Gastrocnemius medialis (tissue), 4 donors: ENCODE results near the gene C11orf52. TPM values are rescaled to one million over a fixed set of nuclear protein-coding genes. Genes with fewer than 3 reads are reported as not detected.

Source experiments
- ATAC-seq, 2 donors: fragments of 150-250 bp; one replicate each; pipeline ENCODE4 v1.9.1; 2016
- DNase-seq, 2 donors: peaks; one replicate each; pipeline ENCODE4 v3.0.0-alpha.2; 2019
- H3K27ac ChIP-seq, 4 donors: fragments of 200-600 bp; sonication (generic); 1 replicate in 1 of 4; 2 replicates in 3 of 4; pipeline ENCODE4 v1.5.1; 2016 to 2018; ENCODE audit warnings: mild to moderate bottlenecking in 2 of 4, moderate library complexity in 1 of 4
- H3K27me3 ChIP-seq, 3 donors: fragments of 200-600 bp; sonication (generic) in 2 of 3; 1 replicate in 1 of 3; 2 replicates in 2 of 3; pipeline versions ENCODE4 v1.5.1 to v1.6.0; 2016 to 2019; ENCODE audit warnings: mild to moderate bottlenecking in 1 of 3, moderate library complexity in 1 of 3
- H3K36me3 ChIP-seq, 2 donors: fragments of 200-600 bp; sonication (generic) in 1 of 2; one replicate each; pipeline ENCODE4 v1.5.1; 2017 to 2018
- H3K4me1 ChIP-seq, 2 donors: fragments of 200-600 bp; sonication (generic) in 1 of 2; one replicate each; pipeline ENCODE4 v1.5.1; 2016 to 2017; ENCODE audit warnings: mild to moderate bottlenecking in 2 of 2
- H3K4me3 ChIP-seq, 4 donors: fragments of 200-600 bp; sonication (generic) in 3 of 4; 1 replicate in 1 of 4; 2 replicates in 3 of 4; pipeline ENCODE4 v1.5.1; 2016 to 2019; ENCODE audit warnings: mild to moderate bottlenecking in 2 of 4
- H3K9me3 ChIP-seq, 3 donors: fragments of 200-600 bp; sonication (generic) in 2 of 3; 1 replicate in 1 of 3; 2 replicates in 2 of 3; pipeline ENCODE4 v1.5.1; 2016 to 2019
- POLR2A ChIP-seq, 2 donors: fragments of 450-650 bp; IDR thresholded peaks; one replicate each; pipeline ENCODE4 v1.6.1; 2017; ENCODE audit warnings: antibody characterized with exemption in 2 of 2, mild to moderate bottlenecking in 2 of 2, moderate library complexity in 2 of 2
- in situ Hi-C, 4 donors: fragments of 200-750 bp; cut with MboI; loops; one replicate each; pipeline versions ENCODE4 v1.15.0 to v1.8.0; 2017; ENCODE audit warnings: low sequenced_read_pairs in 4 of 4
- intact Hi-C: fragments of 100-400 bp; cut with DNase I; formaldehyde crosslinking; loops from one replicate; pipeline ENCODE4 v1.15.1; 2023; ENCODE audit warnings: low total_unique reads
- total RNA-seq, 4 donors: library from RNA; depleted of rRNA; stranded (reverse); fragments of >200 nt; gene quantifications; one replicate each; pipeline versions ENCODE4 v1.1.0 to v1.2.3, GENCODE V29; 2016
- TF ChIP-seq, protein P1 (sequence below), 5 experiments: fragments of 450-650 bp in 3 of 5; fragments of 200-600 bp in 2 of 5; sonication (generic) in 2 of 5; IDR thresholded peaks in 4 of 5; conservative IDR thresholded peaks in 1 of 5; 1 replicate in 4 of 5; 2 replicates in 1 of 5; pipeline ENCODE4 v1.5.1; 2016 to 2019; ENCODE audit warnings: antibody characterized with exemption in 5 of 5, mild to moderate bottlenecking in 3 of 5, moderate library complexity in 3 of 5

Gene C11orf52
- total RNA-seq = 10 to 100 TPM in 2 of 4 donors, 1 to 10 TPM in 2; 6.3 to 23.8 (median 11.9) TPM

GRCh38 chr11:111918390-111919256 is at the start of gene C11orf52:
C11orf52 (plus strand) TSS chr11:111918913; CDS start chr11:111918973, 60 bp downstream.
- ATAC-seq = peak; percentile 77 to 89
- peaks cover 53 to 68% of the 10 kb centered on the region in 2 donors for H3K4me1 ChIP-seq

GRCh38 chr11:111870113-111870512 is 48.6 kb upstream of the C11orf52 start:
- ATAC-seq = no peak
- intact Hi-C loops (loop anchor here (10.0 kb wide), 1 partner anchor 1445 kb away; the partner anchor contains the start of gene TTC12), in situ Hi-C loops (loop anchor here (10.0 kb wide), 5 partner anchors 65 to 215 kb away; partner anchors contain the start of genes DIXDC1 (in 1 of the 4), NKAPD1 (in 1 of the 4), PIH1D2 (in 1 of the 4) and SDHD (in 1 of the 4))
- no peak for DNase-seq
- Histone ChIP-seq H3K36me3 (peaks cover 0 to 35% of the 10 kb centered on the region in 2 donors), H3K9me3 (no peaks in the 10 kb centered on the region), H3K27ac (peak overlapping the region in 2 of 4 donors; percentile 90 to 95), H3K27me3 (no peaks in the 10 kb centered on the region), H3K4me3 (peak overlapping the region in 2 of 4 donors; percentile 78 to 86), H3K4me1 (peaks cover 17 to 18% of the 10 kb centered on the region in 2 donors)
- TF ChIP-seq, protein P1, sequence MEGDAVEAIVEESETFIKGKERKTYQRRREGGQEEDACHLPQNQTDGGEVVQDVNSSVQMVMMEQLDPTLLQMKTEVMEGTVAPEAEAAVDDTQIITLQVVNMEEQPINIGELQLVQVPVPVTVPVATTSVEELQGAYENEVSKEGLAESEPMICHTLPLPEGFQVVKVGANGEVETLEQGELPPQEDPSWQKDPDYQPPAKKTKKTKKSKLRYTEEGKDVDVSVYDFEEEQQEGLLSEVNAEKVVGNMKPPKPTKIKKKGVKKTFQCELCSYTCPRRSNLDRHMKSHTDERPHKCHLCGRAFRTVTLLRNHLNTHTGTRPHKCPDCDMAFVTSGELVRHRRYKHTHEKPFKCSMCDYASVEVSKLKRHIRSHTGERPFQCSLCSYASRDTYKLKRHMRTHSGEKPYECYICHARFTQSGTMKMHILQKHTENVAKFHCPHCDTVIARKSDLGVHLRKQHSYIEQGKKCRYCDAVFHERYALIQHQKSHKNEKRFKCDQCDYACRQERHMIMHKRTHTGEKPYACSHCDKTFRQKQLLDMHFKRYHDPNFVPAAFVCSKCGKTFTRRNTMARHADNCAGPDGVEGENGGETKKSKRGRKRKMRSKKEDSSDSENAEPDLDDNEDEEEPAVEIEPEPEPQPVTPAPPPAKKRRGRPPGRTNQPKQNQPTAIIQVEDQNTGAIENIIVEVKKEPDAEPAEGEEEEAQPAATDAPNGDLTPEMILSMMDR (IDR thresholded peaks at IDR 0.05 in 4 of 5, conservative IDR thresholded peaks at IDR 0.05 in 1 of 5) = no peak
- no peak for TF ChIP-seq POLR2A (IDR thresholded peaks at IDR 0.05)

More at GRCh38 chr11:111918390-111919256, at the start of gene C11orf52:
- H3K27me3 ChIP-seq = no peaks in the 10 kb centered on the region
- H3K9me3 ChIP-seq = no peaks in the 10 kb centered on the region
- in situ Hi-C loops (no loop called here), intact Hi-C loops (no loop called here)
- peak; percentile 75 to 90 for DNase-seq
- peak; percentile 44 to 47 for TF ChIP-seq POLR2A (IDR thresholded peaks at IDR 0.05)
- TF ChIP-seq, protein P1 (IDR thresholded peaks at IDR 0.05 in 4 of 5, conservative IDR thresholded peaks at IDR 0.05 in 1 of 5) = no peak
- no peaks in the 10 kb centered on the region for H3K36me3 ChIP-seq
- peak within 1 kb of the TSS; percentile 91 to 94 (median 92) for H3K27ac ChIP-seq
- H3K4me3 ChIP-seq = peak within 1 kb of the TSS; percentile 36 to 45 (median 42)

DNA sequence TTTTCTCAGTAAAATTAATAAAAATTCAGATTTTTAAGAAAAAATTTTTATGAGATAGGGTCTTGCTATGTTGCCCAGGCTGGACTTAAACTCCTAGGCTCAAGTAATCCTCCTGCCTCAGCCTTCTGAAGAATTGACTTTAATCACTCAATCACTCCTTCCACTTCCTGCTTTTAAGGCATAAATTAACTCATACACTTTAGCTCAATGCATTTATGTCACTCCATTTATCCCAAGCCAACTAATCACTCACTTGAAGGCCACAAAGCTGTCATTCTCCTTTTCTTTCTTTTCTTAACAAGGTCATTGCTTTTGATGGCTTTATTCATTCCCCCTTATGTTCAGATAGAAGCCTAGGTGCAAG is 48.2 kb upstream of the C11orf52 start:
- Histone ChIP-seq H3K27ac (peak overlapping the region; percentile 90 to 95 (median 93)), H3K9me3 (no peaks in the 10 kb centered on the region), H3K36me3 (peaks cover 0 to 35% of the 10 kb centered on the region in 2 donors), H3K4me3 (peak overlapping the region; percentile 78 to 96 (median 86)), H3K4me1 (peaks cover 17 to 18% of the 10 kb centered on the region in 2 donors), H3K27me3 (no peaks in the 10 kb centered on the region)
- TF ChIP-seq, protein P1 (IDR thresholded peaks at IDR 0.05 in 4 of 5, conservative IDR thresholded peaks at IDR 0.05 in 1 of 5) = no peak
- no peak for TF ChIP-seq POLR2A (IDR thresholded peaks at IDR 0.05)
- intact Hi-C loops = loop anchor here (10.0 kb wide), 1 partner anchor 1444 kb away; the partner anchor contains the start of gene TTC12
- DNase-seq (no peak), ATAC-seq (no peak)
- in situ Hi-C loops = loop anchor here (10.0 kb wide), 5 partner anchors 64 to 214 kb away; partner anchors contain the start of genes DIXDC1 (in 1 of the 4), NKAPD1 (in 1 of the 4), PIH1D2 (in 1 of the 4) and SDHD (in 1 of the 4)

DNA sequence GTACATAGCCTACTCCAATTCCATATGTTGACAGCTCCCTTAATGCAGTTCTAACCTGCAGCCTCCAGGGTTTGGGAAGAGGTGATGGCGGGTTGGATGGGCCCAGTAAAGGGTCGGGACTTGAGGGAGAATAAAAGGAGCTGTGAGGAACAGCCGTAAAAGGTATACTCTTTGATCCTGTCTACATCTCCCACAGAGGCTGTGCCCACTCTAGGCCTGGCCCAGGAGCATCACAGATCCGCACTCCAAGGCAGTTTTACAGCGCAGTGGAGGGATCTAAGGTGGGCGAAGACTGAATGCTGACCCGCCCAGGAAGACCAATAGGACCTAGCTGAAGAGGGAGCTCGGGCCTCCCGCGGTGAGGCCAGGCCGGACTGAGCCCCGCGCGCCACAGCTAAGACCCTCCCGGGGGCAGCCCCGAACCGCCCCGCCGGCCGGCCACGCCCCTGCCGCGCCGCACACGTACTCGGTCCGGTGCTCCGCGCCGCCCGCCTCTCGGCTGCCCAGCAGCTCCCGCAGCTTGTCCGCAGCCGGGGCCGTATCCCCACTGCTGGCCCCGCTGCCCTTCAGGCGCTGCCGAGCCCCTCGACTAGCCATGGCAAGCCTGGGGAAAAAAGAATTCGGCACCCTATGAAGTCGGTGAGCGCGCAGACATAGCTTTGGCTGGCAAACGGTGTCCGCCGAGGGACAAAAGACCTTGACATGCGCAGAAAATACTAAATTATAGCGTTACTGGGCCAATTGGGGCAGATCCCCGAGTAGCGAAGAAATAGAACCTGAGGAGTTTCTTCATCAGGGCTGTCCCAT is 47.6 kb upstream of the C11orf52 start, which contains the start of gene ALG9:
TSS of gene ALG9 (minus strand) at position 696 of the 807 bp plus-strand sequence. CDS start at position 597, 99 bp downstream.
- ATAC-seq (peak; percentile 78 to 88), DNase-seq (peak; percentile 66 to 83)
- TF ChIP-seq, protein P1 (IDR thresholded peaks at IDR 0.05 in 4 of 5, conservative IDR thresholded peaks at IDR 0.05 in 1 of 5) = peak in 3 of 5 experiments; percentile 36 to 44 (median 36)
- peak; percentile 38 to 47 for TF ChIP-seq POLR2A (IDR thresholded peaks at IDR 0.05)
- intact Hi-C loops = loop anchor here (10.0 kb wide), 1 partner anchor 1444 kb away; the partner anchor contains the start of gene TTC12
- Histone ChIP-seq H3K27me3 (no peaks in the 10 kb centered on the region), H3K4me3 (peak within 1 kb of the TSS; percentile 78 to 96 (median 86)), H3K4me1 (peaks cover 17 to 18% of the 10 kb centered on the region in 2 donors), H3K36me3 (peaks cover 0 to 35% of the 10 kb centered on the region in 2 donors), H3K27ac (peak within 1 kb of the TSS; percentile 90 to 95 (median 93)), H3K9me3 (no peaks in the 10 kb centered on the region)
- in situ Hi-C loops = loop anchor here (10.0 kb wide), 5 partner anchors 64 to 214 kb away; partner anchors contain the start of genes DIXDC1 (in 1 of the 4), NKAPD1 (in 1 of the 4), PIH1D2 (in 1 of the 4) and SDHD (in 1 of the 4)
